Lower leg skin (tissue), 3 donors: ENCODE results near the gene PTGES.

Source experiments
- POLR2A ChIP-seq, 2 donors: fragments of 450-650 bp; IDR thresholded peaks; one replicate each; pipeline ENCODE4 v1.6.1; 2016 to 2017; ENCODE audit warnings: antibody characterized with exemption in 2 of 2, mild to moderate bottlenecking in 1 of 2, moderate library complexity in 1 of 2
- TF ChIP-seq, protein P1 (sequence below), 3 donors: fragments of 450-650 bp; IDR thresholded peaks; one replicate each; pipeline ENCODE4 v1.5.1; 2016; ENCODE audit warnings: antibody characterized with exemption in 3 of 3, mild to moderate bottlenecking in 3 of 3, moderate library complexity in 2 of 3

DNA sequence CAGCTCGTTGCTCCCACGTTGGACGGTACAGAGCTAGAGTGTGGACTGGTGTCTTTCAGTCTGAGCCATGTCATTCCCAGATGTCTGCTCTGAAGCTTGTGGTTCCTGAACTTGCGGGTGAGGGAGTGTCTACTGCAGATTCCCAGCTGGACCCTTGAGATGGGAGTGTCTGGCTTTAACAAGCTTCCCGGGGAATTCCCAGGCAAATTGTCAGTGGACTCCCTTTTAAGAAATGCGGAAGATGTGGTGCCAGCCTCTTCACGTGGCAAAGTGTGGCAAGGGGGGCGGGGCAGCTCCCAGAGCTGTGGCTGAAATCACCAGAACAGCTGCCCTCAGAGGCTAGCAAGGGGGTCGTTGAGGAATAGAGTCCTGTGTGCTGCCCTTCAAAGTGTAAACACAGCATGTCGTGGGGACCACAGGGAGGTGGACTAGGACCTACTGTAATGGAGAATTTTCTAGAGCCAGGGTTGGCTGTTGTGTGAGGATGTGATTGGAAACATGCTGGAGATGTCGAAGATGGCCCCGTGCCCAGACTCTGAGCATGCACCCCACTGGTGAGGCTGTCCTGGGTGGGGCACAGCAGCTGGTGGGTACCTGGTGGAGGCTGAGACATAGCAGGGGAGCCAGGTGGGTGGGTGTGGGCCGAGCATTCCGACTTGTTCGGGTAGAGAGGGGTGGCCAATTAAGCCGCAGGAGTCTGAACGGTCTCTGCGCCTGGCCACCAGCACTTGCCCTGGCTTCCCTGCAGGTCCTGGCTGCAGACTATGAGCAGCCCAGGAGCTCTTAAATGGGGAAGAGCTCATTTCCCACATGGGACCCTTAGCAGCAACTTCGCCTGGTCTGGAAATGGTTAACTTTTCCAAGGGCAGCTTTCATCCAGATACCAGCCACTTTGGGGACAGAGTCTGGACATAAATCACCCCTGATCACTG is 50.0 kb downstream of the PTGES start:
- TF ChIP-seq, protein P1, sequence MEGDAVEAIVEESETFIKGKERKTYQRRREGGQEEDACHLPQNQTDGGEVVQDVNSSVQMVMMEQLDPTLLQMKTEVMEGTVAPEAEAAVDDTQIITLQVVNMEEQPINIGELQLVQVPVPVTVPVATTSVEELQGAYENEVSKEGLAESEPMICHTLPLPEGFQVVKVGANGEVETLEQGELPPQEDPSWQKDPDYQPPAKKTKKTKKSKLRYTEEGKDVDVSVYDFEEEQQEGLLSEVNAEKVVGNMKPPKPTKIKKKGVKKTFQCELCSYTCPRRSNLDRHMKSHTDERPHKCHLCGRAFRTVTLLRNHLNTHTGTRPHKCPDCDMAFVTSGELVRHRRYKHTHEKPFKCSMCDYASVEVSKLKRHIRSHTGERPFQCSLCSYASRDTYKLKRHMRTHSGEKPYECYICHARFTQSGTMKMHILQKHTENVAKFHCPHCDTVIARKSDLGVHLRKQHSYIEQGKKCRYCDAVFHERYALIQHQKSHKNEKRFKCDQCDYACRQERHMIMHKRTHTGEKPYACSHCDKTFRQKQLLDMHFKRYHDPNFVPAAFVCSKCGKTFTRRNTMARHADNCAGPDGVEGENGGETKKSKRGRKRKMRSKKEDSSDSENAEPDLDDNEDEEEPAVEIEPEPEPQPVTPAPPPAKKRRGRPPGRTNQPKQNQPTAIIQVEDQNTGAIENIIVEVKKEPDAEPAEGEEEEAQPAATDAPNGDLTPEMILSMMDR (IDR thresholded peaks at IDR 0.05): no peak
- TF ChIP-seq POLR2A (IDR thresholded peaks at IDR 0.05): no peak
